Panc1 (cell line): ENCODE data around the gene SYNRG. TPM values are rescaled to one million over a fixed set of nuclear protein-coding genes. Genes with fewer than 3 reads are reported as not detected.

Source experiments
- ATAC-seq: fragments of 200-7000 bp; cut with Tn5 transposase; 2 replicates; pipeline ENCODE4 v1.9.1; 2020; ENCODE audit warnings: mild to moderate bottlenecking, moderate library complexity
- BruUV-seq: library from RNA; stranded (reverse); fragments of 400-500 nt; replicated peaks from 2 replicates; lab custom pipeline; 2021; lab: Mats Ljungman, UMichigan
- CTCF ChIA-PET: fragments of 300-600 bp; sonication (Branson Sonifier 250); formaldehyde crosslinking; loops from one replicate; lab custom pipeline; 2022; ENCODE audit warnings: antibody characterized with exemption; lab: Charles Lee
- POLR2A ChIA-PET: fragments of 300-600 bp; sonication (Branson Sonifier 250); formaldehyde crosslinking; loops from one replicate; lab custom pipeline; 2022; ENCODE audit warnings: antibody characterized with exemption; lab: Charles Lee
- DNase-seq: peaks from one replicate; pipeline ENCODE4 v3.0.0-alpha.2; 2010; ENCODE audit warnings: low read depth, low spot score
- H3K27ac ChIP-seq: 2 replicates; pipeline ENCODE4 v1.5.1; 2011; ENCODE audit warnings: mild to moderate bottlenecking, low read length, inconsistent platforms
- H3K27me3 ChIP-seq: fragments of 200-500 bp; sonication (Bioruptor generic); 2 replicates; pipeline ENCODE4 v1.6.0; 2014; ENCODE audit warnings: low read length, inconsistent platforms; ENCODE audit not compliant: control insufficient read depth, insufficient read depth
- H3K36me3 ChIP-seq: fragments of 200-500 bp; sonication (Bioruptor generic); 2 replicates; pipeline ENCODE4 v1.5.1; 2014; ENCODE audit warnings: inconsistent platforms, mild to moderate bottlenecking, low read length, moderate library complexity; ENCODE audit not compliant: control insufficient read depth, insufficient read depth
- H3K4me1 ChIP-seq: 2 replicates; pipeline ENCODE4 v1.5.1; 2011; ENCODE audit warnings: inconsistent platforms, mild to moderate bottlenecking, low read length, moderate library complexity; ENCODE audit not compliant: control insufficient read depth, insufficient read depth
- H3K4me3 ChIP-seq, 2 experiments: 2 replicates each; pipeline ENCODE4 v1.5.1; 2011 to 2012; ENCODE audit warnings: low read depth in 2 of 2, low read length in 2 of 2, mild to moderate bottlenecking in 2 of 2, inconsistent platforms in 1 of 2, moderate library complexity in 1 of 2
- H3K9me3 ChIP-seq: fragments of 200-500 bp; sonication (Bioruptor generic); 2 replicates; pipeline ENCODE4 v1.5.1; 2014; ENCODE audit warnings: low read depth, mild to moderate bottlenecking, inconsistent platforms, low read length, moderate library complexity; ENCODE audit not compliant: control insufficient read depth, insufficient read depth
- CTCF ChIP-seq: fragments of 450-650 bp; IDR thresholded peaks from 2 replicates; pipeline ENCODE4 v1.5.1; 2017; ENCODE audit warnings: mild to moderate bottlenecking
- POLR2AphosphoS5 ChIP-seq: IDR thresholded peaks from 2 replicates; pipeline ENCODE4 v1.6.1; 2012; ENCODE audit warnings: mild to moderate bottlenecking, low read depth, low read length, moderate library complexity
- REST ChIP-seq, 2 experiments: IDR thresholded peaks; 2 replicates each; pipeline ENCODE4 v1.6.1; 2011 to 2012; ENCODE audit warnings: low read depth in 2 of 2, control low read depth in 1 of 2, low read length in 1 of 2, mild to moderate bottlenecking in 1 of 2, moderate library complexity in 1 of 2; ENCODE audit not compliant: insufficient read depth in 1 of 2
- SIN3A ChIP-seq: IDR thresholded peaks from 2 replicates; pipeline ENCODE4 v1.6.1; 2012; ENCODE audit warnings: low read depth, mild to moderate bottlenecking, low read length, moderate library complexity, borderline replicate concordance; ENCODE audit not compliant: insufficient read depth
- TCF7L2 ChIP-seq: IDR thresholded peaks from 2 replicates; pipeline ENCODE4 v1.6.1; 2011; ENCODE audit warnings: mild to moderate bottlenecking, low read depth, low read length, inconsistent platforms
- in situ Hi-C: cut with HindIII; loops from 2 replicates; pipeline ENCODE4 v1.10.0; 2016; ENCODE audit warnings: low sequenced_read_pairs, low pct_unique_long_range_greater_than_20kb
- intact Hi-C: fragments of 100-400 bp; cut with micrococcal nuclease; formaldehyde crosslinking; loops from one replicate; pipeline ENCODE4 v1.10.0; 2022; ENCODE audit not compliant: unreplicated experiment
- total RNA-seq: library from RNA; stranded (reverse); gene quantifications from one replicate; pipeline ENCODE4 v1.2.1, GENCODE V29; 2021; ENCODE audit not compliant: unreplicated experiment

Gene SYNRG
- total RNA-seq, 1 experiment from 2014 or later, result 30.8 TPM

GRCh38 chr17:37532756-37533155, 76.5 kb downstream of the SYNRG start:
- H3K9me3 ChIP-seq, result no peaks in the 10 kb centered on the region
- no TSS peak for BruUV-seq
- in situ Hi-C loops, result no loop called here
- peaks cover 6% of the 10 kb centered on the region; the same call in 1 of the 2 replicates for H3K36me3 ChIP-seq
- H3K4me1 ChIP-seq, result no peaks in the 10 kb centered on the region
- H3K4me3 ChIP-seq, result no peak overlapping the region
- intact Hi-C loops, result no loop called here
- TF ChIP-seq SIN3A, result no peak
- ChIA-PET POLR2A (interaction anchor here (0.7 kb wide), 1 partner anchor 225 kb away, joined by 9 read pairs; no protein-coding TSS in a partner anchor), CTCF (no interaction called here)
- DNase-seq (no peak), ATAC-seq (no peak)
- no peaks in the 10 kb centered on the region for H3K27me3 ChIP-seq
- no peak overlapping the region for H3K27ac ChIP-seq

- no peak overlapping the region for H3K4me3 ChIP-seq
- H3K27me3 ChIP-seq, result no peaks in the 10 kb centered on the region
- DNase-seq, result no peak
- in situ Hi-C loops, result no loop called here
- no TSS peak for BruUV-seq
- no peaks in the 10 kb centered on the region for H3K9me3 ChIP-seq
- no peak overlapping the region for H3K27ac ChIP-seq
- no peaks in the 10 kb centered on the region for H3K4me1 ChIP-seq
- ChIA-PET CTCF (no interaction called here), POLR2A (no interaction called here)
- peaks cover 5% of the 10 kb centered on the region; the same call in 1 of the 2 replicates for H3K36me3 ChIP-seq
- intact Hi-C loops, result no loop called here
- TF ChIP-seq CTCF (no peak), REST (IDR thresholded peaks at IDR 0.05; ENCODE audit: insufficient read depth in 1 of 2, low read depth in 2 of 2, low read length in 1 of 2) (no peak), POLR2AphosphoS5 (no peak), SIN3A (no peak), TCF7L2 (no peak)
- no peak for ATAC-seq
These were observed 78.8 kb downstream of the SYNRG start for GRCh38 chr17:37530420-37530819.

GRCh38 chr17:37527249-37527851, 81.9 kb downstream of the SYNRG start:
- no peaks in the 10 kb centered on the region for H3K27me3 ChIP-seq
- H3K36me3 ChIP-seq, result no peaks in the 10 kb centered on the region
- ChIA-PET CTCF (interaction anchor here (1.1 kb wide), 1 partner anchor 56 kb away, joined by 3 read pairs; no protein-coding TSS in a partner anchor), POLR2A (interaction anchor here (0.6 kb wide), 1 partner anchor 288 kb away, joined by 3 read pairs; no protein-coding TSS in a partner anchor)
- no peaks in the 10 kb centered on the region for H3K9me3 ChIP-seq
- no TSS peak for BruUV-seq
- intact Hi-C loops, result no loop called here
- in situ Hi-C loops, result no loop called here
- ATAC-seq (peak; percentile 91), DNase-seq (peak; percentile 13)
- H3K4me3 ChIP-seq, result no peak overlapping the region
- H3K4me1 ChIP-seq, result no peaks in the 10 kb centered on the region
- TF ChIP-seq POLR2AphosphoS5 (no peak), CTCF (peak; percentile 71), SIN3A (no peak), REST (IDR thresholded peaks at IDR 0.05; ENCODE audit: insufficient read depth in 1 of 2, low read depth in 2 of 2, low read length in 1 of 2) (no peak), TCF7L2 (no peak)
- H3K27ac ChIP-seq, result no peak overlapping the region
